Panc1 (cell line): Measurements from ENCODE around the gene BCL11B.

ENCODE experiments used
- CTCF ChIP-seq: fragments of 450-650 bp; IDR thresholded peaks from 2 replicates; pipeline ENCODE4 v1.5.1; 2017; ENCODE audit warnings: mild to moderate bottlenecking
- TCF7L2 ChIP-seq: IDR thresholded peaks from 2 replicates; pipeline ENCODE4 v1.6.1; 2011; ENCODE audit warnings: mild to moderate bottlenecking, low read depth, low read length, inconsistent platforms

DNA sequence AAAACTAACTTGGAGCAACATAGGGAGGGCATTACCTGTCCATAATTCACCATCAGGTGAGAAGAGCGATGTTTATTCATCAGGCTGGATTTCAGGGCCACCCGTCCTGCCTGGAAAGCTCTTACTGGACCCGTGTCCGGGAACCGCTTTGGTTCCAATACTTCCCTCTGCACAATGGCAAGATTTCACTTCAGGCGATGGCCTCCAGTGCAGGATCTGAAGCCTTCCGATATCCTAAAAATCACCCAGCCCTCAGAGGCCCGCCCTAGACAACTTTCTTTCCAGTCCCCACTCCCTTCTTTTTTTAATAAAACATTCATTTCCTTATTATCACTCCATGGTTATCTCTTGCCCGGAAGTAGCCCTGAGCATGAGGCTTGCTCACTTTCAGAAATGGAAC, 92.5 kb downstream of the BCL11B start:
- TF ChIP-seq CTCF: no peak
- TF ChIP-seq TCF7L2: no peak
